Coronary artery (tissue), 2 donors: ENCODE data around the gene NFX1.
"Not testable (repeated sequence)": the region's sequence is repeated elsewhere in the genome, so short reads cannot be mapped to it uniquely, and the experiment has no call there.

ENCODE experiments used
- DNase-seq: peaks from one replicate; pipeline ENCODE4 v3.0.0-alpha.2; 2017; ENCODE audit warnings: low spot score
- H3K27ac ChIP-seq, 2 donors: fragments of 200-600 bp; sonication (generic); one replicate each; pipeline ENCODE4 v1.5.1; 2016 to 2019
- H3K4me3 ChIP-seq: fragments of 200-600 bp; sonication (generic); 2 replicates; pipeline ENCODE4 v1.5.1; 2016; ENCODE audit warnings: mild to moderate bottlenecking, moderate library complexity
- CTCF ChIP-seq: fragments of 200-600 bp; sonication (generic); IDR thresholded peaks from one replicate; pipeline ENCODE4 v1.5.1; 2019; ENCODE audit warnings: antibody characterized with exemption

Gene NFX1

GRCh38 chr9:33379666-33380389, 89.5 kb downstream of the NFX1 start:
- Histone ChIP-seq H3K4me3 (no peak overlapping the region), H3K27ac (no peak overlapping the region)
- DNase-seq: no peak
- TF ChIP-seq CTCF: no peak

GRCh38 chr9:33380390-33381094, 90.2 kb downstream of the NFX1 start:
- no peak overlapping the region for H3K27ac ChIP-seq
- no peak for DNase-seq
- no peak overlapping the region for H3K4me3 ChIP-seq
- no peak for TF ChIP-seq CTCF

- Histone ChIP-seq H3K4me3 (no peak overlapping the region), H3K27ac (no peak overlapping the region)
- no peak for TF ChIP-seq CTCF
- DNase-seq: no peak
Observed at GRCh38 chr9:33381231-33381791, 91.0 kb downstream of the NFX1 start.

GRCh38 chr9:33382397-33382796, 92.1 kb downstream of the NFX1 start:
- not testable (repeated sequence) for H3K27ac ChIP-seq, DNase-seq, H3K4me3 ChIP-seq

GRCh38 chr9:33383396-33383795, 93.1 kb downstream of the NFX1 start:
- not testable (repeated sequence) for DNase-seq, H3K4me3 ChIP-seq, H3K27ac ChIP-seq

GRCh38 chr9:33385536-33385935, 95.2 kb downstream of the NFX1 start:
- not testable (repeated sequence) for H3K4me3 ChIP-seq, DNase-seq

GRCh38 chr9:33385979-33386640, 95.8 kb downstream of the NFX1 start:
- H3K4me3 ChIP-seq, DNase-seq, H3K27ac ChIP-seq: not testable (repeated sequence)

More at GRCh38 chr9:33385536-33385935, 95.2 kb downstream of the NFX1 start:
- not testable (repeated sequence) for H3K27ac ChIP-seq

GRCh38 chr9:33386641-33386996, 96.3 kb downstream of the NFX1 start:
- H3K4me3 ChIP-seq, DNase-seq, H3K27ac ChIP-seq: not testable (repeated sequence)

- not testable (repeated sequence) for DNase-seq, H3K27ac ChIP-seq
Observed at GRCh38 chr9:33386998-33387397, 96.7 kb downstream of the NFX1 start.

More at GRCh38 chr9:33386998-33387397, 96.7 kb downstream of the NFX1 start:
- H3K4me3 ChIP-seq: not testable (repeated sequence)
